ENCODE data around the gene CSAG1.
"Not testable (repeated sequence)": the region's sequence is repeated elsewhere in the genome, so short reads cannot be mapped to it uniquely, and the experiment has no call there.

CSAG1 gene, protein sequence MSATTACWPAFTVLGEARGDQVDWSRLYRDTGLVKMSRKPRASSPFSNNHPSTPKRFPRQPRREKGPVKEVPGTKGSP

DNA sequence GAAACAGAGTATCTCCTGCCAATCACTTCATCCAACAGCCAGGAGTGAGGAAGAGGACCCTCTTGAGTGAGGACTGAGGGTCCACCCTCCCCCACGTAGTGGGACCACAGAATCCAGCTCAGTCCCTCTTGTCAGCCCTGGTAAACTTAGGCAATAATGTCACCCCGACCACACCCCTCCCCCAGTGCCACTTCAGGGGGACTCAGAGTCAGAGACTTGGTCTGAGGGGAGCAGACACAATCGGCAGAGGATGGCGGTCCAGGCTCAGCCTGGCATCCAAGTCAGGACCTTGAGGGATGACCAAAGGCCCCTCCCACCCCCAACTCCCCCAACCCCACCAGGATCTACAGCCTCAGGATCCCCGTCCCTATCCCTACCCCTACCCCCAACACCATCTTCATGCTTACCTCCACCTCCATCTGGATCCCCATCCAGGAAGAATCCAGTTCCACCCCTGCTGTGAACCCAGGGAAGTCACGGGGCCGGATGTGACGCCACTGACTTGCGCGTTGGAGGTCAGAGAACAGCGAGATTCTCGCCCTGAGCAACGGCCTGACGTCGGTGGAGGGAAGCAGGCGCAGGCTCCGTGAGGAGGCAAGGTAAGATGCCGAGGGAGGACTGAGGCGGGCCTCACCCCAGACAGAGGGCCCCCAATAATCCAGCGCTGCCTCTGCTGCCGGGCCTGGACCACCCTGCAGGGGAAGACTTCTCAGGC, at the start of gene CSAG1, which contains the start of gene MAGEA12:
Gene CSAG1 (minus strand): TSS at position 461 of the 715 bp plus-strand sequence. CDS start 1,261 bp downstream, outside the sequence.
Gene MAGEA12 (plus strand): TSS at position 497 of the 715 bp plus-strand sequence. CDS start 2,405 bp downstream, outside the sequence.
- no peak for DNase-seq (ENCODE audit: low read depth in 2 of 3, low spot score in 1 of 3)

DNA sequence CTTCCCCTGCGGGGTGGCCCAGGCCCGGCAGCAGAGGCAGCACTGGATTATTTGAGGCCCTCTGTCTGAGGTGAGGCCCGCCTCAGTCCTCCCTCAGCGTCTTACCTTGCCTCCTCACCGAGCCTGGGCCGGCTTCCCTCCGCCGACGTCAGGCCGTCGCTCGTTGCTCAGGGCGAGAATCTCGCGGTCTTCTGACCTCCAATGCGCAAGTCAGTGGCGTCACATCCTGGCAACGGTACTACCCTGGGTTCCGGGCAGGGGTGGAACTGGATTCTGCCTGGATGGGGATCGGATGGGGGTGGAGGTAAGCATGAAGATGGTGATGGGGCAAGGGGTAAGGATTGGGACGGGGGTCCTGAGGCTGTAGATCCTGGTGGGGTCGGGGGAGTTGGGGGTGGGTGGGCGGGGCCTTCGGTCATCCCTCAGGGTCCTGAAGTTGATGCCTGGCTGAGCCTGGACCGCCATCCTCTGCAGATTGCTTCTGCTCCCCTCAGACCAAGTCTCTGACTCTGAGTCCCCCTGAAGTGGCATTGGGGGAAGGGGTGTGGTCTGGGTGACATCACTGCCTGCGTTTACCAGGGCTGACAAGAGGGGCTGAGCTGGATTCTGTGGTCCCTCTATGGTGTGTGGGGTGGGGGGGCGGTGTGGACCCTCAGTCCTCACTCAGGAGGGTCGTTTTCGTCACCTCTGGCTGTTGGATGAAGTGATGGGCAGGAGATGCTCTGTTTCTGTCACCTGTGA, 36.2 kb upstream of the CSAG1 start, which contains the start of gene MAGEA6:
Gene MAGEA6 (minus strand): TSS at position 141 of the 741 bp plus-strand sequence. CDS start 2,039 bp downstream, outside the sequence.
- not testable (repeated sequence) for DNase-seq (ENCODE audit: low read depth in 2 of 3, low spot score in 1 of 3)

- DNase-seq (ENCODE audit: low read depth in 2 of 3, low spot score in 1 of 3) = not testable (repeated sequence)
Observed at GRCh38 chrX:152766562-152766961, 33.0 kb upstream of the CSAG1 start.

- not testable (repeated sequence) for DNase-seq (ENCODE audit: low read depth in 2 of 3, low spot score in 1 of 3)
Observed at GRCh38 chrX:152761582-152761981, 28.1 kb upstream of the CSAG1 start.

GRCh38 chrX:152759544-152759943, 26.0 kb upstream of the CSAG1 start:
- not testable (repeated sequence) for DNase-seq (ENCODE audit: low read depth in 2 of 3, low spot score in 1 of 3)

GRCh38 chrX:152758918-152759317, 25.4 kb upstream of the CSAG1 start, which contains the start of gene CSAG3:
Gene CSAG3 (plus strand): TSS chrX:152759218.
- DNase-seq (ENCODE audit: low read depth in 2 of 3, low spot score in 1 of 3) = not testable (repeated sequence)

GRCh38 chrX:152754871-152755270, 21.4 kb upstream of the CSAG1 start:
- not testable (repeated sequence) for DNase-seq (ENCODE audit: low read depth in 2 of 3, low spot score in 1 of 3)

DNA sequence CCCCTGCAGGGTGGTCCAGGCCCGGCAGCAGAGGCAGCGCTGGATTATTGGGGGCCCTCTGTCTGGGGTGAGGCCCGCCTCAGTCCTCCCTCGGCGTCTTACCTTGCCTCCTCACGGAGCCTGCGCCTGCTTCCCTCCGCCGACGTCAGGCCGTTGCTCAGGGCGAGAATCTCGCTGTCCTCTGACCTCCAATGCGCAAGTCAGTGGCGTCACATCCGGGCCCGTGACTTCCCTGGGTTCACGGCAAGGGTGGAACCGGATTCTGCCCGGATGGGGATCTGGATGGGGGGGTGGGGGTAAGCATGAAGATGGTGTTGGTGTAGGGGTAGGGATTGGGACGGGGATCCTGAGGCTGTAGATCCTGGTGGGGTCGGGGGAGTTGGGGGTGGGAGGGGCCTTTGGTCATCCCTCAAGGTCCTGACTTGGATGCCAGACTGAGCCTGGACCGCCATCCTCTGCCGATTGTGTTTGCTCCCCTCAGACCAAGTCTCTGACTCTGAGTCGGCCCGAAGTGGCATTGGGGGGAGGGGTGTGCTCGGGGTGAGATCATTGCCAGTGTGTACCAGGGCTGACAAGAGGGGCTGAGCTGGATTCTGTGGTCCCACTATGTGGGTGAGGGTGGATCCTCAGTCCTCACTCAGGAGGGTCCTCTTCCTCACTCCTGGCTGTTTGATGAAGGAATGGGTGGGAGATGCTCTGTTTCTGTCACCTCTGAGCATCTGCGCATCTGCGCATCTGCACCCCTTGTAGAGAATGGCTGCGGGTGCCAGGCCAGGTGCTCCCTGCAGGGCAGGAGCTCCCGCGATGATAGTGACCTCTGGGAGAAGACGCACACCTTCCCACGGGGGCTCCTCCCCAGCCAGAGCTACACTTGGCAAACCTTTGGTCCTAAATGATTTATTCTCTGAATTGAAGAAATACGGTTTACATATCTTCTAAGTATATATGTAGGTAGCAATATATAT, 20.4 kb upstream of the CSAG1 start, which contains the start of gene MAGEA2:
Gene MAGEA2 (minus strand): TSS at position 157 of the 965 bp plus-strand sequence. CDS start 2,479 bp downstream, outside the sequence.
- not testable (repeated sequence) for DNase-seq (ENCODE audit: low read depth in 2 of 3, low spot score in 1 of 3)

DNA sequence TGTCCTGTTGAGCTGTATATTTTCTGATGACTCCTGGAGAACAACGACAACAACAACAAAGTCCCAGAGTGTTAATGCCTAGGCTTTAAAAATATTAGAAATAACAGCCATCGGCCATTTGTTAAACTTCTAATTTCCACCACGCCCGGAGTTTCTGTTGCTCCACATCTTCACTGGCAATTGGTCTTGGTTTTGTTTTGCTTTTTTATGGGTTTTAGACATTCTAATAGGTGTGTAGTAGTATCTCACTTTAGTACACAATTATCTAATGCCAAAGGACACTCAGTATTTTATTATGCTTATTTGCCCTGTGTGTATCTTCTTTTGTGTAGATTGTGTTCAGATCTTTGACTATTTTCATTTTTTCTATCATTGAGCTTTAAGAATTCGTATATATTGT, 5.0 kb upstream of the CSAG1 start:
- no peak for DNase-seq (ENCODE audit: low read depth in 2 of 3, low spot score in 1 of 3)

DNA sequence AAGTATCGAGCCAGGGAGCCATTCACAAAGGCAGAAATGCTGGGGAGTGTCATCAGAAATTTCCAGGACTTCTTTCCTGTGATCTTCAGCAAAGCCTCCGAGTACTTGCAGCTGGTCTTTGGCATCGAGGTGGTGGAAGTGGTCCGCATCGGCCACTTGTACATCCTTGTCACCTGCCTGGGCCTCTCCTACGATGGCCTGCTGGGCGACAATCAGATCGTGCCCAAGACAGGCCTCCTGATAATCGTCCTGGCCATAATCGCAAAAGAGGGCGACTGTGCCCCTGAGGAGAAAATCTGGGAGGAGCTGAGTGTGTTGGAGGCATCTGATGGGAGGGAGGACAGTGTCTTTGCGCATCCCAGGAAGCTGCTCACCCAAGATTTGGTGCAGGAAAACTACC, 3.0 kb upstream of the CSAG1 start:
- not testable (repeated sequence) for DNase-seq (ENCODE audit: low read depth in 2 of 3, low spot score in 1 of 3)

DNA sequence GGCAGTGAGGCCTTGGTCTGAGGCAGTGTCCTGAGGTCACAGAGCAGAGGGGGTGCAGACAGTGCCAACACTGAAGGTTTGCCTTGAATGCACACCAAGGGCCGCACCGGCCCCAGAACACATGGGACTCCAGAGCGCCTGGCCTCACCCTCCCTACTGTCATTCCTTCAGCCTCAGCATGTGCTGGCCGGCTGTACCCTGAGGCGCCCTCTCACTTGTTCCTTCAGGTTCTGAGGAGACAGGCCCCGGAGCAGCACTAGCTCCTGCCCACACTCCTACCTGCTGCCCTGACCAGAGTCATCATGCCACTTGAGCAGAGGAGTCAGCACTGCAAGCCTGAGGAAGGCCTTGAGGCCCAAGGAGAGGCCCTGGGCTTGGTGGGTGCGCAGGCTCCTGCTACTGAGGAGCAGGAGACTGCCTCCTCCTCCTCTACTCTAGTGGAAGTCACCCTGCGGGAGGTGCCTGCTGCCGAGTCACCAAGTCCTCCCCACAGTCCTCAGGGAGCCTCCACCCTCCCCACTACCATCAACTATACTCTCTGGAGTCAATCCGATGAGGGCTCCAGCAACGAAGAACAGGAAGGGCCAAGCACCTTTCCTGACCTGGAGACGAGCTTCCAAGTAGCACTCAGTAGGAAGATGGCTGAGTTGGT, 2.5 kb upstream of the CSAG1 start:
- DNase-seq (ENCODE audit: low read depth in 2 of 3, low spot score in 1 of 3) = no peak

DNA sequence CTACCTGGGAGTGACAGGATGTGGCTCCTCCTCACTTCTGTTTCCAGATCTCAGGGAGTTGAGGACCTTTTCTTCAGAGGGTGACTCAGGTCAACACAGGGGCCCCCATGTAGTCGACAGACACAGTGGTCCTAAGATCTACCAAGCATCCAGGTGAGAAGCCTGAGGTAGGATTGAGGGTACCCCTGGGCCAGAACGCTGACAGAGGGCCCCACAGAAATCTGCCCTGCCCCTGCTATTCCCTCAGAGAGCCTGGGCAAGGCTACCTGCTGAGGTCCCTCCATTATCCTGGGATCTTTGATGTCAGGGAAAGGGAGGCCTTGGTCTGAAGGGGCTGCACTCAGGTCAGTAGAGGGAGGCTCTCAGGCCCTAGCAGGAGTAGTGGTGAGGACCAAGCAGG, 1.6 kb upstream of the CSAG1 start:
- no peak for DNase-seq (ENCODE audit: low read depth in 2 of 3, low spot score in 1 of 3)

DNA sequence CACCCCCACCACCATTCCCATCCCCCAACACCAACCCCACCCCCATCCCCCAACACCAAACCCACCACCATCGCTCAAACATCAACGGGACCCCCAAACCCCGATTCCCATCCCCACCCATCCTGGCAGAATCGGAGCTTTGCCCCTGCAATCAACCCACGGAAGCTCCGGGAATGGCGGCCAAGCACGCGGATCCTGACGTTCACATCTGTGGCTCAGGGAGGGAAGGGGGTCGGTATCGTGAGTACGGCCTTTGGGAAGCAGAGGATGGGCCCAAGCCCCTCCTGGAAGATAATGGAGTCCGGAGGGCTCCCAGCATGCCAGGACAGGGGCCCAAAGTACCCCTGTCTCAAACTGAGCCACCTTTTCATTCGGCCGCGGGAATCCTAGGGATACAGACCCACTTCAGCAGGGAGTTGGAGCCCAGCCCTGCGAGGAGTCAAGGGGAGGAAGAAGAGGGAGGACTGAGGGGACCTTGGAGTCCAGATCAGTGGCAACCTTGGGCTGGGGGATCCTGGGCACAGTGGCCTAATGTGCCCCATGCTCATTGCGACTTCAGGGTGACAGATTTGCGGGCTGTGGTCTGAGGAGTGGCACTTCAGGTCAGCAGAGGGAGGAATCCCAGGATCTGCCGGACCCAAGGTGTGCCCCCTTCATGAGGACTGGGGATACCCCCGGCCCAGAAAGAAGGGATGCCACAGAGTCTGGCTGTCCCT, 780 bp upstream of the CSAG1 start:
- DNase-seq (ENCODE audit: low read depth in 2 of 3, low spot score in 1 of 3) = not testable (repeated sequence)

DNA sequence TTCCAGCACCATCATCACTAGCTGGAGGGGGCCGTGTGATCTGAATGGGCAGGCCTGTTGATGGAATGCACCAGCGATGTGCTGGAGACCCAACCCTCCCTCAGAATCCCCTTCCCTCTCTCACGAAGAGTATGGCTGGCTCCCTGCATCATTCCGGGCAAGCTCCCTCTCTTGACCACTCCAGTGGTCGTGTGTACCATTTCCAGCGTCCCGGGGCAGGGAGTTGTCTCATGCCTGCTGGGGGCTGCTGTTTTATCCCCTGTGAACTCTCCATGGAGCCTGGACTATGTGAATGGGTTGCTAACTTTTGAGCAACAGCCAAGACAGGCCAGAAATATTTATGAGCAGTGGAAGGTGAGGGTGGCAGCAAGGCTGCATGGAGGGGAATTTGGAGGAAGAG, 8.1 kb downstream of the CSAG1 start:
- DNase-seq (ENCODE audit: low read depth in 2 of 3, low spot score in 1 of 3) = no peak

- not testable (repeated sequence) for DNase-seq (ENCODE audit: low read depth in 2 of 3, low spot score in 1 of 3)
Observed at GRCh38 chrX:152713815-152714787, 19.4 kb downstream of the CSAG1 start, which contains the start of gene MAGEA2B. Gene MAGEA2B (plus strand): TSS chrX:152714628. CDS start chrX:152717107, 2,479 bp downstream.

GRCh38 chrX:152713195-152713594, 20.3 kb downstream of the CSAG1 start:
- not testable (repeated sequence) for DNase-seq (ENCODE audit: low read depth in 2 of 3, low spot score in 1 of 3)

DNA sequence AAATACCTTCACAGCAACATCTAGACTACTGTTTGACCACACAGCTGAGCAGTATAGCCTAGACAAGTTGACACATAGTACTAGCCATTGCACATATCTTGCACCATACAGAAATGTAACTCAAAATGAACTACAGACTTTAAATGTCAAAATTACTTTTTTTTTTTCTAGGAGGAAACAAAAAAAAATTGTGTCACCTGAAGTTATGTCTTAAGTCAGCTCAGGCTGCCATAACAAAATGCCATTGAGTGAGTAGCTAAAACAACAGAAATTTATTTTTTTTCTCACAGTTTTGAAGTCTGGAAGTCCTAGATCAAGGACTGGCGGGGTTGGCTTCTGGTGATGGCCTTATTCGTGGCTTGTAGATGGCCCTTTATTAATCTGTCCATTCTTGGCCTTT, 24.3 kb downstream of the CSAG1 start, which contains the start of gene CSAG2:
Gene CSAG2 (minus strand): TSS at position 101 of the 400 bp plus-strand sequence. CDS start 161 bp downstream, outside the sequence.
- DNase-seq (ENCODE audit: low read depth in 2 of 3, low spot score in 1 of 3) = not testable (repeated sequence)

GRCh38 chrX:152706500-152706899, 27.0 kb downstream of the CSAG1 start:
- not testable (repeated sequence) for DNase-seq (ENCODE audit: low read depth in 2 of 3, low spot score in 1 of 3)
